H9 (cell line): ENCODE data around the gene DMBT1. TPM values are rescaled to one million over a fixed set of nuclear protein-coding genes. Genes with fewer than 3 reads are reported as not detected.
"Not testable (repeated sequence)": the region's sequence is repeated elsewhere in the genome, so short reads cannot be mapped to it uniquely, and the experiment has no call there.

Experiments
- DNase-seq: peaks from one replicate; pipeline ENCODE4 v3.0.0-alpha.2; 2017
- H2AFZ ChIP-seq: one replicate; pipeline ENCODE4 v1.6.1; 2013; ENCODE audit warnings: mild to moderate bottlenecking, low read length, control low read depth, moderate library complexity
- H2AK5ac ChIP-seq: 2 replicates; pipeline ENCODE4 v1.6.1; 2013; ENCODE audit warnings: low read length, control low read depth, mixed read lengths; ENCODE audit not compliant: insufficient read length
- H2BK120ac ChIP-seq: one replicate; pipeline ENCODE4 v1.6.1; 2013; ENCODE audit warnings: low read depth, mild to moderate bottlenecking, low read length, control low read depth, inconsistent platforms; ENCODE audit not compliant: poor library complexity, severe bottlenecking
- H2BK12ac ChIP-seq: 2 replicates; pipeline ENCODE4 v1.6.1; 2013; ENCODE audit warnings: low read length, control low read depth, mixed read lengths, low read depth; ENCODE audit not compliant: insufficient read length
- H2BK15ac ChIP-seq: 2 replicates; pipeline ENCODE4 v1.6.1; 2013; ENCODE audit warnings: low read depth, low read length, control low read depth
- H2BK20ac ChIP-seq: one replicate; pipeline ENCODE4 v1.6.1; 2013; ENCODE audit warnings: low read depth, mild to moderate bottlenecking, low read length, control low read depth, inconsistent platforms; ENCODE audit not compliant: poor library complexity, severe bottlenecking
- H2BK5ac ChIP-seq: 2 replicates; pipeline ENCODE4 v1.6.1; 2013; ENCODE audit warnings: low read length, control low read depth, mixed read lengths; ENCODE audit not compliant: insufficient read length
- H3K14ac ChIP-seq: 2 replicates; pipeline ENCODE4 v1.6.1; 2013; ENCODE audit warnings: low read length, control low read depth; ENCODE audit not compliant: insufficient read depth
- H3K18ac ChIP-seq: 2 replicates; pipeline ENCODE4 v1.6.1; 2013; ENCODE audit warnings: low read depth, mild to moderate bottlenecking, mixed read lengths, low read length, control low read depth; ENCODE audit not compliant: insufficient read length
- H3K23ac ChIP-seq: 2 replicates; pipeline ENCODE4 v1.6.1; 2013; ENCODE audit warnings: low read length, control low read depth, mixed read lengths, low read depth; ENCODE audit not compliant: insufficient read length
- H3K23me2 ChIP-seq: 2 replicates; pipeline ENCODE4 v1.6.1; 2013; ENCODE audit warnings: low read depth, mild to moderate bottlenecking, mixed read lengths, low read length, control low read depth; ENCODE audit not compliant: insufficient read length, poor library complexity, severe bottlenecking
- H3K27ac ChIP-seq: 2 replicates; pipeline ENCODE4 v1.5.1; 2013; ENCODE audit warnings: low read length, control low read depth, mixed read lengths, low read depth; ENCODE audit not compliant: insufficient read length
- H3K27me3 ChIP-seq: 2 replicates; pipeline ENCODE4 v1.6.1; 2013; ENCODE audit warnings: low read length, control low read depth, inconsistent platforms; ENCODE audit not compliant: insufficient read depth
- H3K4ac ChIP-seq: 2 replicates; pipeline ENCODE4 v1.6.1; 2013; ENCODE audit warnings: low read depth, mild to moderate bottlenecking, control low read depth, inconsistent platforms, low read length, moderate library complexity
- H3K4me1 ChIP-seq: 2 replicates; pipeline ENCODE4 v1.6.1; 2013; ENCODE audit warnings: low read length, control low read depth, inconsistent platforms; ENCODE audit not compliant: insufficient read depth
- H3K4me2 ChIP-seq: 2 replicates; pipeline ENCODE4 v1.6.1; 2013; ENCODE audit warnings: low read length, control low read depth, mixed read lengths; ENCODE audit not compliant: insufficient read length, insufficient read depth
- H3K56ac ChIP-seq: 2 replicates; pipeline ENCODE4 v1.6.1; 2013; ENCODE audit warnings: low read depth, mild to moderate bottlenecking, mixed read lengths, low read length, control low read depth; ENCODE audit not compliant: insufficient read length
- H3K79me1 ChIP-seq: 2 replicates; pipeline ENCODE4 v1.6.1; 2013; ENCODE audit warnings: low read depth, mild to moderate bottlenecking, moderate library complexity, low read length, control low read depth, inconsistent platforms; ENCODE audit not compliant: insufficient read depth, poor library complexity, severe bottlenecking
- H3K79me2 ChIP-seq: 2 replicates; pipeline ENCODE4 v1.6.1; 2013; ENCODE audit warnings: low read length, control low read depth, inconsistent platforms; ENCODE audit not compliant: insufficient read depth
- H3K9ac ChIP-seq: 2 replicates; pipeline ENCODE4 v1.6.1; 2013; ENCODE audit warnings: low read length, control low read depth, mixed read lengths; ENCODE audit not compliant: insufficient read length; ENCODE audit errors: extremely low read depth
- H3K9me3 ChIP-seq: one replicate; pipeline ENCODE4 v1.6.1; 2013; ENCODE audit warnings: low read depth, low read length, inconsistent platforms; ENCODE audit not compliant: control insufficient read depth
- H3T11ph ChIP-seq: one replicate; pipeline ENCODE4 v1.6.1; 2013; ENCODE audit warnings: mild to moderate bottlenecking, low read length, control low read depth, inconsistent platforms
- H4K20me1 ChIP-seq: one replicate; pipeline ENCODE4 v1.6.1; 2013; ENCODE audit not compliant: control insufficient read depth, insufficient read length, insufficient read depth
- H4K5ac ChIP-seq: 2 replicates; pipeline ENCODE4 v1.6.1; 2013; ENCODE audit warnings: low read depth, mild to moderate bottlenecking, mixed read lengths, low read length, control low read depth; ENCODE audit not compliant: insufficient read length
- H4K8ac ChIP-seq: replicated peaks from 2 replicates; pipeline ENCODE4 v1.6.1; 2013; ENCODE audit warnings: low read length, control low read depth, mixed read lengths, low read depth; ENCODE audit not compliant: insufficient read length
- H4K91ac ChIP-seq: 2 replicates; pipeline ENCODE4 v1.6.1; 2013; ENCODE audit warnings: low read depth, mild to moderate bottlenecking, moderate library complexity, mixed read lengths, low read length, control low read depth; ENCODE audit not compliant: insufficient read length
- H3K27ac Mint-ChIP-seq, 3 experiments: 2 replicates in 2 of 3; 3 replicates in 1 of 3; pipeline ENCODE4 v1.8.0; 2020 to 2021; ENCODE audit warnings: mixed read lengths in 3 of 3, mild to moderate bottlenecking in 1 of 3, moderate library complexity in 1 of 3
- H3K27me3 Mint-ChIP-seq: 2 replicates; pipeline ENCODE4 v1.8.0; 2021; ENCODE audit warnings: low read depth, mild to moderate bottlenecking, moderate library complexity, mixed read lengths
- H3K36me3 Mint-ChIP-seq, 3 experiments: 2 replicates in 2 of 3; 3 replicates in 1 of 3; pipeline ENCODE4 v1.8.0; 2020 to 2021; ENCODE audit warnings: low read depth in 3 of 3, mixed read lengths in 3 of 3; ENCODE audit not compliant: insufficient read depth in 1 of 3
- H3K4me1 Mint-ChIP-seq, 2 experiments: 2 replicates each; pipeline ENCODE4 v1.8.0; 2020; ENCODE audit warnings: mixed read lengths in 2 of 2
- H3K4me3 Mint-ChIP-seq, 2 experiments: 2 replicates in 1 of 2; 3 replicates in 1 of 2; pipeline ENCODE4 v1.8.0; 2020 to 2021; ENCODE audit warnings: mild to moderate bottlenecking in 2 of 2, mixed read lengths in 2 of 2, moderate library complexity in 1 of 2
- H3K9me3 Mint-ChIP-seq, 2 experiments: 2 replicates in 1 of 2; 3 replicates in 1 of 2; pipeline ENCODE4 v1.8.0; 2020; ENCODE audit warnings: mild to moderate bottlenecking in 2 of 2, mixed read lengths in 2 of 2, moderate library complexity in 1 of 2
- WGBS: extraction: QIAGEN DNeasy Blood & Tissue Kit; methylation state at CpG from one replicate; pipeline ENCODE4 v1.1.7; 2013; ENCODE audit warnings: missing lambda C conversion rate, low lambda C conversion rate, mixed read lengths; ENCODE audit not compliant: insufficient read length; ENCODE audit errors: extremely low coverage; 5-methylcytosine and 5-hydroxymethylcytosine counted together
- total RNA-seq: library from RNA; stranded (reverse); gene quantifications from 2 replicates; pipeline ENCODE4 v1.2.1, GENCODE V29; 2021
- TF ChIP-seq, protein P1 (sequence below): fragments of 200-600 bp; sonication (generic); conservative IDR thresholded peaks from 3 replicates; pipeline ENCODE4 v1.8.0; 2021; ENCODE audit warnings: antibody characterized with exemption, mild to moderate bottlenecking

DMBT1 gene
- total RNA-seq, 1 experiment from 2014 or later, result 0.04 TPM

DNA sequence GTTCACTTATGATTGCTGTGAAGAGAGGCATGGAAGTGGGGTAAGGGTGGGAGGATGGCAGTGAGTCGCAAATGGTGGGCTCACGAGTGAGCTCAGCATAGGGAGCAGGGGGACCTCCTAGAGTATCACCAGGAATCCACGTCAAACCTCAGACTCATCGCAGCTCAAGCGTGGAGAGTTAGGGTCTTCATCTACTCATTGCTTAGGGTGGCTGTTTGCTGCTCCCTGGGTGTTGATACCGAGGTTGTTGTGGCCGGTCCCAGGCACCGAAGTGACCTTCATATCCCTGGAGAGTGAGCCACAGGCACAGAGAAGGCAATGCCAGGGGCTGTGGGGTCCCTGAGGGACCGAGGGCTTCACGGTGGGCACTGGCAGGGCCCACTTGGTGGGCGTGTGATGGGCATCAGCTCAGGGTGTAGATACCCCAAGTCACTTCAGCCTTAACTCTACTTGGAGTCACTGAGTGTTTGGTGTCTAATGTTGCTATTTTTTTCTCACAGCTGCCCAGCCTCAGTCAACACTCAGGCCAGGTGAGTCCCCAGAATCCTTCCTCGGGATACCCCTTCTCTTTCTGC lies 16.8 kb downstream of the DMBT1 start:
- Histone ChIP-seq H3K4me2 (no peak overlapping the region), H3K56ac (no peak overlapping the region), H3K4ac (no peak overlapping the region), H3K18ac (no peak overlapping the region), H2AK5ac (no peak overlapping the region), H3K79me1 (no peaks in the 10 kb centered on the region), H3K27me3 (no peaks in the 10 kb centered on the region), H4K20me1 (no peaks in the 10 kb centered on the region), H3K4me1 (no peaks in the 10 kb centered on the region), H4K91ac (no peak overlapping the region), H4K5ac (no peak overlapping the region), H3K27ac (no peak overlapping the region), H4K8ac (no peak overlapping the region), H3K79me2 (no peaks in the 10 kb centered on the region), H2BK15ac (no peak overlapping the region), H3K14ac (no peak overlapping the region), H2BK20ac (no peak overlapping the region), H2BK120ac (no peak overlapping the region), H3K23ac (no peak overlapping the region), H2BK5ac (no peak overlapping the region), H3T11ph (no peak overlapping the region), H3K9ac (no peak overlapping the region), H3K23me2 (no peaks in the 10 kb centered on the region), H3K9me3 (no peaks in the 10 kb centered on the region), H2BK12ac (no peak overlapping the region), H2AFZ (no peak overlapping the region)
- Mint-ChIP-seq H3K4me1 (no peaks in the 10 kb centered on the region), H3K4me3 (no peak overlapping the region), H3K27me3 (peaks cover 8% of the 10 kb centered on the region), H3K36me3 (peaks cover 0 to 7% (median 0%) of the 10 kb centered on the region in 3 experiments; a peak in 4 of 7 replicates), H3K9me3 (peaks cover 8 to 15% of the 10 kb centered on the region in 2 experiments; a peak in 4 of 5 replicates), H3K27ac (no peak overlapping the region)
- TF ChIP-seq, protein P1, sequence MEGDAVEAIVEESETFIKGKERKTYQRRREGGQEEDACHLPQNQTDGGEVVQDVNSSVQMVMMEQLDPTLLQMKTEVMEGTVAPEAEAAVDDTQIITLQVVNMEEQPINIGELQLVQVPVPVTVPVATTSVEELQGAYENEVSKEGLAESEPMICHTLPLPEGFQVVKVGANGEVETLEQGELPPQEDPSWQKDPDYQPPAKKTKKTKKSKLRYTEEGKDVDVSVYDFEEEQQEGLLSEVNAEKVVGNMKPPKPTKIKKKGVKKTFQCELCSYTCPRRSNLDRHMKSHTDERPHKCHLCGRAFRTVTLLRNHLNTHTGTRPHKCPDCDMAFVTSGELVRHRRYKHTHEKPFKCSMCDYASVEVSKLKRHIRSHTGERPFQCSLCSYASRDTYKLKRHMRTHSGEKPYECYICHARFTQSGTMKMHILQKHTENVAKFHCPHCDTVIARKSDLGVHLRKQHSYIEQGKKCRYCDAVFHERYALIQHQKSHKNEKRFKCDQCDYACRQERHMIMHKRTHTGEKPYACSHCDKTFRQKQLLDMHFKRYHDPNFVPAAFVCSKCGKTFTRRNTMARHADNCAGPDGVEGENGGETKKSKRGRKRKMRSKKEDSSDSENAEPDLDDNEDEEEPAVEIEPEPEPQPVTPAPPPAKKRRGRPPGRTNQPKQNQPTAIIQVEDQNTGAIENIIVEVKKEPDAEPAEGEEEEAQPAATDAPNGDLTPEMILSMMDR, result no peak
- WGBS, result no CpG with 5 or more reads among the region's 12 CpGs
- no peak for DNase-seq

DNA sequence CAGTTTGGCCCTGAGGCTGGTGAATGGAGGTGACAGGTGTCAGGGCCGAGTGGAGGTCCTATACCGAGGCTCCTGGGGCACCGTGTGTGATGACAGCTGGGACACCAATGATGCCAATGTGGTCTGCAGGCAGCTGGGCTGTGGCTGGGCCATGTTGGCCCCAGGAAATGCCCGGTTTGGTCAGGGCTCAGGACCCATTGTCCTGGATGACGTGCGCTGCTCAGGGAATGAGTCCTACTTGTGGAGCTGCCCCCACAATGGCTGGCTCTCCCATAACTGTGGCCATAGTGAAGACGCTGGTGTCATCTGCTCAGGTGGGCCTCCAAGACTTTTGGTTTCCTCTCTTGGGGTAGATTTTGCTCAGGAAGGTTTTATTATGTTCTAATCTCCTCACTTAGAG lies 25.5 kb downstream of the DMBT1 start:
- not testable (repeated sequence) for H3K36me3 Mint-ChIP-seq, H2AK5ac ChIP-seq, H4K8ac ChIP-seq, H3K9me3 ChIP-seq, H3K56ac ChIP-seq, H4K91ac ChIP-seq, H3K4me1 ChIP-seq, H3K79me1 ChIP-seq, H3K4me1 Mint-ChIP-seq, H3K79me2 ChIP-seq, H3K27ac ChIP-seq, H2BK20ac ChIP-seq, H2BK12ac ChIP-seq, H3K23ac ChIP-seq, H3K18ac ChIP-seq, H3K23me2 ChIP-seq, H2AFZ ChIP-seq, H2BK120ac ChIP-seq, H3K4me3 Mint-ChIP-seq, H3K14ac ChIP-seq, H3K9me3 Mint-ChIP-seq, H4K5ac ChIP-seq, DNase-seq, H3K9ac ChIP-seq, H4K20me1 ChIP-seq, H2BK15ac ChIP-seq, H3K27me3 Mint-ChIP-seq, H3K4me2 ChIP-seq, H3K27ac Mint-ChIP-seq, H3K4ac ChIP-seq, H2BK5ac ChIP-seq, H3T11ph ChIP-seq, H3K27me3 ChIP-seq
- no CpG with 5 or more reads among the region's 7 CpGs for WGBS
